Mucosa of descending colon (tissue), 3 donors: Measurements from ENCODE around the gene LRRFIP2. TPM values are rescaled to one million over a fixed set of nuclear protein-coding genes. Genes with fewer than 3 reads are reported as not detected.

Experiments
- ATAC-seq: fragments of 200-7000 bp; cut with Tn5 transposase; one replicate; pipeline ENCODE4 v1.9.1; 2020; ENCODE audit warnings: mild to moderate bottlenecking, moderate library complexity
- DNase-seq, 3 donors: peaks; one replicate each; pipeline ENCODE4 v3.0.0-alpha.2; 2020
- H3K36me3 ChIP-seq: fragments of 200-600 bp; one replicate; pipeline ENCODE4 v1.8.0; 2021; ENCODE audit warnings: low read depth, mild to moderate bottlenecking
- H3K4me1 ChIP-seq: fragments of 200-600 bp; one replicate; pipeline ENCODE4 v1.8.0; 2021; ENCODE audit warnings: low read depth, mild to moderate bottlenecking
- H3K4me3 ChIP-seq: fragments of 200-600 bp; one replicate; pipeline ENCODE4 v1.8.0; 2021; ENCODE audit warnings: mild to moderate bottlenecking
- H3K9me3 ChIP-seq: fragments of 200-600 bp; one replicate; pipeline ENCODE4 v1.8.0; 2021; ENCODE audit warnings: mild to moderate bottlenecking
- intact Hi-C, 2 donors: fragments of 100-400 bp; cut with DNase I in 1 of 2; cut with micrococcal nuclease in 1 of 2; formaldehyde crosslinking; loops; one replicate each; pipeline versions ENCODE4 v1.11.0 to v1.11.1; 2022; cut with DNase I, micrococcal nuclease
- total RNA-seq, 3 donors: library from RNA; stranded (reverse); fragmentation: NEBNext Ultra II Directional in 2 of 3; extraction: Animal tissue kit (Norgen Biotek cat#: 25700) in 2 of 3; gene quantifications; one replicate each; pipeline versions ENCODE4 v1.2.1 to v1.2.4, GENCODE V29; 2021 to 2023
- TF ChIP-seq, protein P1 (sequence below): fragments of 200-600 bp; IDR thresholded peaks from one replicate; pipeline ENCODE4 v1.8.0; 2022; ENCODE audit warnings: antibody characterized with exemption, mild to moderate bottlenecking
- donor health status: DM: no; HTN: no; CAD: no; lungs with moderate emphysema.
- donor health status: DM: no; HTN: no; CAD: no.
- donor health status: DM: no; HTN: yes; CAD: no.

The LRRFIP2 gene
- total RNA-seq, 3 donors from 2014 or later = 89.9 to 136 (median 128) TPM

- DNase-seq (peak in 1 of 3 donors; percentile 21), ATAC-seq (peak; percentile 26)
- H3K4me3 ChIP-seq = no peak overlapping the region
- intact Hi-C loops = no loop called here
- no peaks in the 10 kb centered on the region for H3K4me1 ChIP-seq
- TF ChIP-seq, protein P1, sequence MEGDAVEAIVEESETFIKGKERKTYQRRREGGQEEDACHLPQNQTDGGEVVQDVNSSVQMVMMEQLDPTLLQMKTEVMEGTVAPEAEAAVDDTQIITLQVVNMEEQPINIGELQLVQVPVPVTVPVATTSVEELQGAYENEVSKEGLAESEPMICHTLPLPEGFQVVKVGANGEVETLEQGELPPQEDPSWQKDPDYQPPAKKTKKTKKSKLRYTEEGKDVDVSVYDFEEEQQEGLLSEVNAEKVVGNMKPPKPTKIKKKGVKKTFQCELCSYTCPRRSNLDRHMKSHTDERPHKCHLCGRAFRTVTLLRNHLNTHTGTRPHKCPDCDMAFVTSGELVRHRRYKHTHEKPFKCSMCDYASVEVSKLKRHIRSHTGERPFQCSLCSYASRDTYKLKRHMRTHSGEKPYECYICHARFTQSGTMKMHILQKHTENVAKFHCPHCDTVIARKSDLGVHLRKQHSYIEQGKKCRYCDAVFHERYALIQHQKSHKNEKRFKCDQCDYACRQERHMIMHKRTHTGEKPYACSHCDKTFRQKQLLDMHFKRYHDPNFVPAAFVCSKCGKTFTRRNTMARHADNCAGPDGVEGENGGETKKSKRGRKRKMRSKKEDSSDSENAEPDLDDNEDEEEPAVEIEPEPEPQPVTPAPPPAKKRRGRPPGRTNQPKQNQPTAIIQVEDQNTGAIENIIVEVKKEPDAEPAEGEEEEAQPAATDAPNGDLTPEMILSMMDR = no peak
- no peaks in the 10 kb centered on the region for H3K36me3 ChIP-seq
- H3K9me3 ChIP-seq = peaks cover under 1% of the 10 kb centered on the region
Measured at GRCh38 chr3:37041546-37042195, 132.7 kb downstream of the LRRFIP2 start.

GRCh38 chr3:37040231-37040630 lies 134.2 kb downstream of the LRRFIP2 start:
- intact Hi-C loops = no loop called here
- Histone ChIP-seq H3K36me3 (no peaks in the 10 kb centered on the region), H3K4me3 (no peak overlapping the region), H3K9me3 (peaks cover 7% of the 10 kb centered on the region), H3K4me1 (no peaks in the 10 kb centered on the region)
- TF ChIP-seq, protein P1 = no peak
- DNase-seq = no peak
- no peak for ATAC-seq

GRCh38 chr3:37039161-37039846 lies 135.1 kb downstream of the LRRFIP2 start:
- no peaks in the 10 kb centered on the region for H3K4me1 ChIP-seq
- ATAC-seq = no peak
- TF ChIP-seq, protein P1 = no peak
- no peak for DNase-seq
- no peaks in the 10 kb centered on the region for H3K36me3 ChIP-seq
- peaks cover 7% of the 10 kb centered on the region for H3K9me3 ChIP-seq
- H3K4me3 ChIP-seq = no peak overlapping the region
- intact Hi-C loops = no loop called here

DNA sequence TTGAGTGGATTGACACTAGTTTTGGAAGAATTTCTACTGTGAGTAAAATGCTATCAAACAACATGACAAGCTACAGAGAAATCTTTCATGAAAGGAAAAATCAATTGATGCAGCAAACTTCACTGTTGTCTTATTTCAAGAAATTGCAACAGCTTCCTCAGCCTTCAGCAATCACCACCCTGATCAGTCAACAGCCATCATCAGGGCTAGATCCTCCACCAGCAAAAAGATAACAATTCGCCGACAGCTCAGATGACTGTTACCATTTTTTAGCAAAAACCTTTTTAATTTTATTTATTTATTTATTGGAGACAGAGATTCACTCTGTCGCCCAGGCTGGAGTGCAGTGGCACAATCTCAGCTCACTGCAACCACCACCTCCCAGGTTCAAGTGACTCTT lies 137.0 kb downstream of the LRRFIP2 start:
- intact Hi-C loops = no loop called here
- TF ChIP-seq, protein P1 = no peak
- DNase-seq = no peak
- H3K9me3 ChIP-seq = peaks cover 7% of the 10 kb centered on the region
- H3K4me3 ChIP-seq = no peak overlapping the region
- ATAC-seq = no peak
- H3K36me3 ChIP-seq = no peaks in the 10 kb centered on the region
- H3K4me1 ChIP-seq = no peaks in the 10 kb centered on the region

- intact Hi-C loops = no loop called here
- DNase-seq = no peak
- no peak overlapping the region for H3K4me3 ChIP-seq
- TF ChIP-seq, protein P1 = no peak
- H3K4me1 ChIP-seq = no peaks in the 10 kb centered on the region
- ATAC-seq = peak; percentile 30
- peaks cover 7% of the 10 kb centered on the region for H3K9me3 ChIP-seq
- no peaks in the 10 kb centered on the region for H3K36me3 ChIP-seq
Measured at GRCh38 chr3:37032961-37033360, 141.4 kb downstream of the LRRFIP2 start.
